ENCODE results near the gene CATSPERD. TPM values are rescaled to one million over a fixed set of nuclear protein-coding genes. Genes with fewer than 3 reads are reported as not detected.

CATSPERD gene
- total RNA-seq, 4 donors from 2014 or later, result not detected

DNA sequence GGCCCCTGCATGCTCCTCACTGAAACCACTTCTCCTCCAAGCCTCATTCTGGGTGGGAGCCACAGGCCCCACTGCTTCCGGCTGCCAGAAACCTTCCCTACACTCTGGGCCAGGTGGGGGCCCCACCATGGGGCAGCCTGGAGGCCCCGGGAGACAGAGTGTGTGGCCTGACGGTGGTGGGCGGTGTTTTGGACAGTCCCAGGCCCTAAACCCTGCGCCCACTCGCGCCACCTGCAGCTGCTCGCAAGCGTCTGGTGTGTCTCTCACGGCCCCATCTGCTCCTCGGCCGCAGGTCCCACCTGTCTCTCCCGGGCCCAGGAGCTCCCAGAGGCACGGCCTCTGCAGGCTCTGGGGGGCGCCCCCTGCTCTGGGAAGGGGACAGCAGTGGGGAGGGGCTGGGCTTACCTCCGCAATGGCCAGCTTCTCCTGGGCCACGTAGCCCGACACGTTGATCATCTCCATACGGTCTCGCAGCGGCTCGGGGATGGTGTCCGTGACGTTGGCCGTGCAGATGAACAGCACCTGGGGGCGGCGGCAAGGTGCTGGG is 24.7 kb upstream of the CATSPERD start:
- DNase-seq (no peak), ATAC-seq (no peak)
- Histone ChIP-seq H3K4me1 (peaks cover 14 to 16% of the 10 kb centered on the region in 2 donors), H3K36me3 (peaks cover 0 to 72% of the 10 kb centered on the region in 2 donors), H3K9me3 (no peaks in the 10 kb centered on the region), H3K27me3 (no peaks in the 10 kb centered on the region), H3K27ac (no peak overlapping the region), H3K4me3 (no peak overlapping the region)
- in situ Hi-C loops (cut with MboI; ENCODE audit: low sequenced_read_pairs in 4 of 4) (no loop called here), intact Hi-C loops (cut with DNase I; ENCODE audit: low total_unique reads) (no loop called here)
- TF ChIP-seq CTCF (IDR thresholded peaks at IDR 0.05 in 4 of 5, conservative IDR thresholded peaks at IDR 0.05 in 1 of 5) (no peak), POLR2A (IDR thresholded peaks at IDR 0.05) (no peak)

DNA sequence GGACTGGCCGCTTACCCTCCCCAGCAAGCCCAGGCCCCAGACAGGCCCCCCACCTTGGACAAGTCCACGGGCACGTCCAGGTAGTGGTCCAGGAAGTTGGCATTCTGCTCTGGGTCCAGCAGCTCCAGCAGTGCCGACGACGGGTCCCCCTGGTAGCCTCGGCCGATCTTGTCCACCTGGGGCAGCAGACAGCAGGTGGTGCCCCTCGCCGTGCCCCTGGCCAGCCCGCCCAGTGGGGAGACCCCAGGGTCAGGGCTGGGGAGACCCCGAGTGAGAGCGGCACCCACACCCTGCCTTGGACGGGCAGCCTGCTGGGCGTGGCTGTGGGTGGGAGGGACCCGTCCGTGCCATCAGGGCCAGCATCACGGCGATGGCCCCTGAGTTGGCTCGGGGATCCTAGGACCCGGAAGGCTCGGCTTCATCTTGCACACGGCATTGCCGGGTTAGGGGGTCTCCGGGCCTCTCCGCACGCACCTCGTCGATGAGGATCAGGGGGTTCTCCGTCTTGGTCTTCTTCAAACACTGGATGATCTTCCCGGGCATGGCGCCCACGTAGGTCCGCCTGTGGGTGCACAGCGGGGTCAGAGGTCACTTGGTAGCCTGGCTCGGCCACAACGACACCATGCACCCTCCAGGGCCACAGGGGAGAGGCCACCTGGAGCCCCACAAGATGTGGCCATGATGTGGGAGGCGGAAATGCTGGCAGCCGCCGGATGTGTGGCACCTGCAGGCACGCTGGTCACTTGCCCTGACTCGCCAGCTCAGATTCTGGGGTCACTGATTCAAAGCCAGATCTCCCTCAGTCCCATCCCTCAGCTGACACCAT is 24.0 kb upstream of the CATSPERD start:
- in situ Hi-C loops (cut with MboI; ENCODE audit: low sequenced_read_pairs in 4 of 4), result no loop called here
- TF ChIP-seq CTCF (IDR thresholded peaks at IDR 0.05 in 4 of 5, conservative IDR thresholded peaks at IDR 0.05 in 1 of 5) (no peak), POLR2A (IDR thresholded peaks at IDR 0.05) (no peak)
- intact Hi-C loops (cut with DNase I; ENCODE audit: low total_unique reads), result no loop called here
- no peaks in the 10 kb centered on the region for H3K27me3 ChIP-seq
- no peak overlapping the region for H3K27ac ChIP-seq
- DNase-seq (no peak), ATAC-seq (no peak)
- no peaks in the 10 kb centered on the region for H3K9me3 ChIP-seq
- peaks cover 8 to 9% of the 10 kb centered on the region in 2 donors for H3K4me1 ChIP-seq
- H3K4me3 ChIP-seq, result no peak overlapping the region
- H3K36me3 ChIP-seq, result peaks cover 0 to 74% of the 10 kb centered on the region in 2 donors

GRCh38 chr19:5697022-5697889 is 23.2 kb upstream of the CATSPERD start:
- no peak overlapping the region for H3K4me3 ChIP-seq
- in situ Hi-C loops (cut with MboI; ENCODE audit: low sequenced_read_pairs in 4 of 4) (no loop called here), intact Hi-C loops (cut with DNase I; ENCODE audit: low total_unique reads) (no loop called here)
- no peaks in the 10 kb centered on the region for H3K9me3 ChIP-seq
- H3K36me3 ChIP-seq, result peaks cover 0 to 67% of the 10 kb centered on the region in 2 donors
- no peak for ATAC-seq
- H3K27ac ChIP-seq, result no peak overlapping the region
- TF ChIP-seq CTCF (IDR thresholded peaks at IDR 0.05 in 4 of 5, conservative IDR thresholded peaks at IDR 0.05 in 1 of 5), result no peak
- H3K27me3 ChIP-seq, result no peaks in the 10 kb centered on the region
- no peak for DNase-seq
- H3K4me1 ChIP-seq, result peaks cover 0 to under 1% of the 10 kb centered on the region in 2 donors

- no peak for TF ChIP-seq POLR2A (IDR thresholded peaks at IDR 0.05)
- TF ChIP-seq CTCF (IDR thresholded peaks at IDR 0.05 in 4 of 5, conservative IDR thresholded peaks at IDR 0.05 in 1 of 5), result no peak
Measured at GRCh38 chr19:5697890-5698634, 22.4 kb upstream of the CATSPERD start.

More at GRCh38 chr19:5697890-5698634, 22.4 kb upstream of the CATSPERD start:
- Histone ChIP-seq H3K9me3 (no peaks in the 10 kb centered on the region), H3K36me3 (peaks cover 0 to 60% of the 10 kb centered on the region in 2 donors), H3K27ac (no peak overlapping the region), H3K4me3 (no peak overlapping the region), H3K4me1 (no peaks in the 10 kb centered on the region), H3K27me3 (no peaks in the 10 kb centered on the region)
- in situ Hi-C loops (cut with MboI; ENCODE audit: low sequenced_read_pairs in 4 of 4) (no loop called here), intact Hi-C loops (cut with DNase I; ENCODE audit: low total_unique reads) (no loop called here)
- ATAC-seq (no peak), DNase-seq (no peak)
